ENCODE results near the gene CFAP20.
A peak's percentile ranks its signal among the peaks of the same experiment; 100 is the strongest.

CFAP20 gene
- total RNA-seq: 24.8 to 64.6 (median 56.9) reads per million in 3 experiments

DNA sequence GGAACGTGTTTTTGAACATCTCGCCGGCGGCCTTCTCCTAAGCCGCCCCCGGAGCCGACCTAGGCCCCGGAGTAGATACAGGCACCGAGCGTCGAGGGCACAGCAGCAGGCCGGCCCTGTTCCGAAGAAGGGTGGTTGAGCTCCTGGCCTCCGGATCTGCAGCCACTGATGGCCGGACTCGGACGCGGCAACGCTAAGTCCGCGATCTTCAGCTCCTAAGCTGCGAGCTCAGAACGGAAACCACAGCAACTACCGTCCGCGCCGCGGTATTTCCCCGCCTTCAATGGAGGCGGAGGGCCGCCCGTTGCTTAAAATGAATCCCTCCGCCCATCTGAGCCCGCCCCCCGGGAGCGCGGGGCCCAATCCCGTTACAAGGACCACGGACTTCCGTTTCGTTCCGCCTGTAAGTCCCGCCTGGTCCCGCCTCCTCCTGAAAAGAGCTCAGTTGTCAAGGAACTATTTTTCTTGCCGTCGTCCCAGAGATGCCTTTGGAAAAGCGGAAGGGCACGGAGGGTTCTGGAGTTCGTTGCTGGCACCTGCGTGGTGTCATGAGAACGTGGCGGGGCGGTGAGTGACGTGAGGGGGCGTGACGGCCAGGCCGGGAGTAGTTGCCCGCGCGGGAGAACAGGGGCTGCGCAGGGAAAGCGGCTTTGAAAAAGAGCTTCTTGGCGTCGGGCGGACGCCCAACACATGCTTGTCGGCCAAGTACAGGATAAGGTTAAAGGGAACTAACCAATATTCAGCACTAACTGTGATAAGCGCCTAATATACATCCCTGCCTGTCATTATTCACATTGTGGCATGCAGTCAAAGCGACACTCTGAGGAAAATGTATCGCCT lies at the start of gene CFAP20:
Gene CFAP20 (minus strand): TSS at position 285 of the 840 bp plus-strand sequence. CDS start 266 bp downstream, at position 19.
- DNase-seq: peak; percentile 97

DNA sequence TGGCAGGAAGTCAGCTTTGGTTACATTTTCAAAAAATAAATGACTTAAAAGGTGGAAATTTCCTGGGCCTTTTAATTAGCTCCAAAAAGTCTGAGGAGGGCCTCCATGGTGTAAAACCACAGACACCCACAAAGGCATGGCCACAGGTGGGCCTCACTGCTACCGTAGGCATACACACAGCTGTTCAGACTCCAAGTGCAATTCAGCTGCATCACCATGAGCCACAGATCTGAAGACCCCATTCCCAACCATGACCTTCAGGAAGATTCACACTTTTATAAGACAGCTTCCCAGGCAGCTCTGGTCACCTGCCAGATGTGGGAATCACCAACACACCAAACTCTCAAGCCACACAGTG lies 48.2 kb upstream of the CFAP20 start:
- no peak for DNase-seq

GRCh38 chr16:58176608-58177352 lies 47.6 kb upstream of the CFAP20 start:
- peak; percentile 11 for DNase-seq

DNA sequence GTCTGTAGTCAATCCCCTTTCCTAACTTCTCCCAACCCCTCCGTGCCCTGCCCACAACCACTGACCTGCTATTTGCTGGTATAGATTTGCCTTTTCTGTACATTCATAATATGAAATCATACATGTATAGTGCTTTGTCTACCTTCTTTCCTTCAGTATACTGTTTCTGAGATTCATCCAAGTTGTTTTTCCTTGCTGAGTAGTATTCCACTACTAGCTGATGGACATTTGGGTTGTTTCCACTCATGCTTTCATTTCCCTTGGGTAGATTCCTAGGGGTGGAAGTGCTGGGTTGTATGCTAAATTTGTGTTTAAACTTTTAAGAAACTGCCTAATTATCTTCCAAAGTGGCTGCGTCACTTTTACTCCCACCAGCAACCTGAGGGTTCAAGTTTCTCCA lies 41.0 kb upstream of the CFAP20 start:
- DNase-seq: no peak

DNA sequence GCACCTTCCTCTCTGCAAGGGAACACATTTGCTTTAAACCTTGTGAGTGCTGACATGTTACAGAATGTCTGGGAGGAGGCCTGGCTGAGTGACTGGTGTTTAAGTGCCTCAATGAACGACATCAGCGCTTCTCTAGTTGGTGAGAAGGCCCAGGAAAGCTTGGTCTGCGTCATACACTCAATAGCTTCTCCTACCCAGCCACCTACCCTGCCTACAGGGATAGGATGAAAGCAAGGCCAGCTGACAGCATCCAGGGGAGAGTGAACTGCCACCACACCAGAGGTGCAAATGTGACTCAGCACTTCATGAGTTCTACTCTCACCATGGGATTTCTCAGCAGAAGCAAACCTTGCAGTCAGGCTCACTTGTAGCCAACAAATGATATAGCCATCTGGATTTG lies 31.7 kb upstream of the CFAP20 start:
- no peak for DNase-seq

DNA sequence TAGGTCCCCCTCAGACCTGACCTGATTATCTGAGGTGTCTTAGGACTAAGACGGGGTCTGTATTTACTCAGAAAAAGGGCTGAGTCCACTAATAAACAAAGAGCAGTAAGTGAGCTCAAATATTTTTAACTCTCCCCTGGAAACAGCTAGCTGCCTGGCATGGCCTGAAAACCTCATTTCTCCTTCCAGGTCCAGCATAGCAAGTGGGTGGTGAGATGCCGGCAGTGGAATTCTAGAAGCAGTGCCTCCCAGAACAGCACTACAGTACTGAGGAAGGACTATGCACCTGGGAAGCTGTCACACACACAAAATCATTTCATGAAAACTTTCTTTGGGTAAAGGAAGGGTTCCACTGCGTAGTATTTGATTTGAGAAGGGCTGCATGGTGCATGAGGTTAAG lies 29.5 kb upstream of the CFAP20 start:
- no peak for DNase-seq

DNA sequence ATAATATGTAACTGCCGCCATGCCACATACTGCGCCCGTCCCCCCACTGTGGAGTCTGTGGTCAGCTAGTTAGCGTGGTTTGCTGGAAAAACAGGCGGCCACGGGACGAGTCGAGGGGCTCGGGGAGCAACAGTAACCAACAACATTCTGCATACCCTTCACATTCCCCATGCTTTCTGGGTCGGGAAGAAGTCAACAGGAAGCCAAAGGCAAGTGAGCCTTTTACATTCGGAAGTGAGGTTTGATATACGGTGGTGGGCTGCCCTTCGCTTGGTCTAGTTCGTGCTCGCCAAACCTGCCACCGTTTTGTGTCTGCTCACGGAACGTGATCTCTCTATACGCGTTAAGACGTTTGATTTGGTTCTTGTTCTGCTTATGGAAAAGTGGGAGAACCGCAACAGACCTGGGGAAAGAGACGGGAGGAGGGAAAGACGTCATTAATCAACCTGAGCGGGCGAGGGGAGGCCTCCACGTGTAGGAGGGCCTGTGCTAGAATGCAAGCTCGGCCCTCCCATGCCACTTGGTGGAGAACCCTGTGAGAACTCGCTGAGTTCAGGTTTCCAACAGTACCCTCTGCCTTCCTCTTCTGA lies 28.9 kb upstream of the CFAP20 start:
- no peak for DNase-seq

GRCh38 chr16:58157239-58157638 lies 28.1 kb upstream of the CFAP20 start:
- no peak for DNase-seq

DNA sequence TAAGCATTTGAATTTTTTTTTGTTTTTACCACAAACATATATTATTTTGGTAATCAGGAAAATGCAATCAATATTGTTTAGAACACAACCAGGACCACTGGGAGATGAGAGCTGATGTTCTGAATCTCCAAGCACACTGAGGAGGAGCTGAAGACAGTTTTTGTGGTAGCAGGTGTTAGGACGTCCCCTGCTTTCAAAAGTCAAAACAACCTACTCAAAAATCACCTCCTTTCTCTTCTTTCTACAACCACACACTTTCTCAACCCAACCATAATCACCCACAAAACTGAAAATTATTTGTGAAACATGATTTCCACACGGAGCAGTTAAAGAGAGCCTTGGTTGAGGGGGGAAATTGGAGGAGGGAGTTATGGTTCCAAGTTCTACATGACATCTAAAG lies 26.7 kb upstream of the CFAP20 start:
- no peak for DNase-seq

DNA sequence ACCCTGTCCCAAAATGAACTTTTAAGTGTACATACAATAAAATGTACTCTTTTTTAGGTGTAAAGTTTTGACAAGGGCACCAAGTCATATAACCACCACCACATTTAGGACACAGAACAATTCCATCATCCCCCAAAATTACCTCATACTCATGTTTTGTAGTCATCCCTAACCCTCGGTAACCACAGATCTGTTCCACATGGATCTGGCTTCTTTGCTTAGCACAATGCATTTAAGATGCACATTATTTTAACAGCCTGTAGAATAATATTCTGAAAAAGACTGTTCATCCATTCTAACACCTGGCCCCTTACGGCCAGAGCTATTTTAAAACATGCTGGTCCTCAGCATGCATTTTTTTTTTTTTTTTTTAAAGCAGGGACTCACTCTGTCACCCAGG lies 25.2 kb upstream of the CFAP20 start:
- no peak for DNase-seq

- DNase-seq: no peak
Observed at GRCh38 chr16:58152246-58152868, 23.2 kb upstream of the CFAP20 start.

DNA sequence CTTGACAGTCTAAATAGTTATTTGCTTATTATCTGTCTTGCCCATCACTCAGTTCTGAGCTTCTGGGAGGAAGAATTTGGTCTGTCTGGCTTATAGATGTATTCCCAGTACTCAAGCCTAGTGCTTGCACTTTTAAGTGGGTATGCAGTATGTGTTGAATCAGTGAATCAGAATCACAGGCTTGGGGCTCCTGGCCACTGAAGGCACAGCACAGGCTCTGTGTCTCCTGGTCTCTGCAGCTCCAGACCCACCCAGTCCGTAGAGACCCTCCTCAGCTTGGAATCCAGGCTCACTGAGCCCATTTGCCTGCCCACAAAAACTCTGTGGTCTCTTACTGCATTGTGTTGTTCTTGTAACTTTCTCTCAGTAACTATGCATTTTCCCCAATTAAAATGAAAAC lies 19.3 kb upstream of the CFAP20 start:
- no peak for DNase-seq

- no peak for DNase-seq
Observed at GRCh38 chr16:58148099-58148498, 18.9 kb upstream of the CFAP20 start.

- DNase-seq: no peak
Observed at GRCh38 chr16:58138852-58139251, 9.7 kb upstream of the CFAP20 start.

GRCh38 chr16:58137581-58137980 lies 8.4 kb upstream of the CFAP20 start:
- DNase-seq: no peak

DNA sequence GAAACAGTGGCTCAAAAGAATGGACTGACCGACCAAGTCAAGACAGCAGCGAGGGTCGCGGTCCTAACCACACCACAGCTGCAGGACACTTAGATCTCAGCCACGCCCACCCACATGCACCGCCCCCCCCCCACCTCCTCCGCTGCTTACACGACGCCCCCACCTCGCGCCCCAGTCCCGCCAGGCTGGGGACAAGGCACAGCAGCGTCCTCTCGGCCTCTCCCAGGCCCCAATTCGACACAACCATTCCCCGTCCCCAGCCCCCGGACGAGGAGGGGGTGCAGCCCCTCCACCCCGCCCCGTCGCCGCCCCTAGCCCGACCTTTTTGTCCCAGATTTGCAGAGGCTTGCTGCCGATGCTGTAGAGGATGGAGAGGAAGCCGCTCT lies 477 bp downstream of the CFAP20 start:
- peak; percentile 9 for DNase-seq

DNA sequence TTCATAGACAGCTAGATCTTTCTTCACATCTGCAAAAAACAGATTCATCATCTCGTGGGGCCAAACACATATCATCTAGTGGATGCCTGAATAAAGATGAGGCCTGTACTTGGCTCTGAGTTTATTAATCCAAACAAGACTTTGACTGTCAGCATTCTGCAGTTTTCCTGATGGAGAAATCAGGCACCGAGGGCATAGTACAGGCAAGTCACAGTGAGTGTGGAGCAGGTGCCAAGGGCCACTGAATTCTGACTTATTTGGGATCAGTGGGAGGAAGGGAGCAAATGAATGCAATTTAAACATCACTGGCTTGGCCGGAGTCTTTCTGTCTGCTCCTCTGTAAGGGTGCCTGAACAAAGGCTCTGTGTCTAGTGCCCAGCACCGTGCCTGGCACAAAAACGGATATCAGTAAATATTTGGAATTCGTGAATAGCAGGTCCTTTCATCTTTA lies 975 bp downstream of the CFAP20 start:
- no peak for DNase-seq

GRCh38 chr16:58127634-58128033 lies 1.5 kb downstream of the CFAP20 start:
- no peak for DNase-seq

- peak; percentile 72 for DNase-seq
Observed at GRCh38 chr16:58127033-58127556, 2.1 kb downstream of the CFAP20 start.

- DNase-seq: no peak
Observed at GRCh38 chr16:58126451-58126961, 2.7 kb downstream of the CFAP20 start.

GRCh38 chr16:58125781-58126335 lies 3.3 kb downstream of the CFAP20 start:
- no peak for DNase-seq

DNA sequence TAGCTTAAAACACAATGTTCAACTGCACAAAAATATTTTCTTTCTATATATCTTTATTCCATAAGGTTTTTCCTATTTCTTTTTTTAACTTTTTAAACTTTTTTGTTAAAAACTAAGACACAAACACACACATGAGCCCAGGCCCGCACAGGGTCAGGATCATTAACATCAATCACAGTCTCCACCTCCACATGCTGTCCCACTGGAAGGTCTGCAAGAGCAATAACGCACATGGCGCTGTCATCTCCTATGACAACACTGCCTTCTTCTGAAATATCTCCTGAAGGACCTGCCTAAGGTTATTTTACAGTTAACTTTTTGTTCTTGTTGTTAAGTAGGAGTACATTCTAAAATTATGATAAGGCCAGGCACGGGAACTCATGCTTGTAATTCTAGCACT lies 4.1 kb downstream of the CFAP20 start:
- DNase-seq: no peak

DNA sequence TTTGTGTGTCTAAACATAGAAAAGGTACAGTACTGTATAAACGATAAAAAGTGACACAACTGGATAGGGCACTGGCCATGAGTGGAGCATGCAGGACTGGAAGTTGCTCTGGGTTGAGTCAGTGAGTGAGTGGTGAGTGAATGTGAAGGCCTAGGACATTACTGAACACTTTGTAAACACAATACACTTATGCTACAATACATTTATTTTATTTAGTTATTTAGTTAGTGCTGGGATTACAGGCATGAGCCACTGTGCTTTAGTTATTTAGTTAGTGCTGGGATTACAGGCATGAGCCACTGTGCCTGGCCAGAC lies 4.6 kb downstream of the CFAP20 start:
- no peak for DNase-seq

Measured in central memory CD4-positive, alpha-beta T cell (primary cell).